Osteocyte (in vitro differentiated cells): ENCODE measurements around the gene IMMP2L. TPM values are rescaled to one million over a fixed set of nuclear protein-coding genes. Genes with fewer than 3 reads are reported as not detected.

Experiments
- DNase-seq: peaks from one replicate; pipeline ENCODE4 v3.0.0; 2021; ENCODE audit warnings: mixed read lengths; ENCODE audit not compliant: unreplicated experiment; ENCODE audit errors: extremely low spot score
- H3K27ac Mint-ChIP-seq: one replicate; pipeline ENCODE4 v1.8.0; 2021; ENCODE audit warnings: mild to moderate bottlenecking, mixed read lengths; ENCODE audit not compliant: unreplicated experiment
- H3K27me3 Mint-ChIP-seq: one replicate; pipeline ENCODE4 v1.8.0; 2021; ENCODE audit warnings: mixed read lengths; ENCODE audit not compliant: unreplicated experiment
- H3K36me3 Mint-ChIP-seq: one replicate; pipeline ENCODE4 v1.8.0; 2021; ENCODE audit warnings: mixed read lengths; ENCODE audit not compliant: unreplicated experiment
- H3K4me1 Mint-ChIP-seq: one replicate; pipeline ENCODE4 v1.8.0; 2021; ENCODE audit warnings: mixed read lengths; ENCODE audit not compliant: unreplicated experiment
- H3K4me3 Mint-ChIP-seq: one replicate; pipeline ENCODE4 v1.8.0; 2021; ENCODE audit warnings: mild to moderate bottlenecking, moderate library complexity, mixed read lengths; ENCODE audit not compliant: unreplicated experiment
- H3K9me3 Mint-ChIP-seq: one replicate; pipeline ENCODE4 v1.8.0; 2021; ENCODE audit warnings: mixed read lengths; ENCODE audit not compliant: unreplicated experiment
- total RNA-seq: library from RNA; stranded (reverse); gene quantifications from 2 replicates; pipeline ENCODE4 v1.2.1, GENCODE V29; 2021
- TF ChIP-seq, protein P1 (sequence below): fragments of 200-600 bp; sonication (generic); IDR thresholded peaks from 2 replicates; pipeline ENCODE4 v1.5.0; 2021; ENCODE audit warnings: antibody characterized with exemption, mild to moderate bottlenecking, moderate library complexity

The IMMP2L gene
- total RNA-seq, 1 donor from 2014 or later = 15.6 TPM

DNA sequence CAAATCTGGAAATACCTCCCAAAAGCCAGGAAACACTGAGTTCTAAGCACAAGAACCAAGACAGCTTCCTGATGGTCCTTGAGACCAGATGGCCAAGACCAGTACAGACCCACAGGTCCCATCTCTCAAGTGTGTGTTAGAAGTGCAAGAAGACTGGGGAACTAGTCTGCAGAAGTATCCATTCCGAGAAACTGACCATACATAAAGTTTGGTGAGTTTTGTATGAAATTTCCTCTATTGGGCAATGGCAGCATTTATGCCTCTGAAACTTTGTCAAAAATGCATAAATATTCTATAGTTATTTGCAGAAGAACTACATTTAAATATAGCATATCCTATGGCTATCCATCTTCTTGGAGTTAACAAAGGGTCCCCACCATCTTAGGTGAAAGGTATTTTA, 333.9 kb downstream of the IMMP2L start:
- TF ChIP-seq, protein P1, sequence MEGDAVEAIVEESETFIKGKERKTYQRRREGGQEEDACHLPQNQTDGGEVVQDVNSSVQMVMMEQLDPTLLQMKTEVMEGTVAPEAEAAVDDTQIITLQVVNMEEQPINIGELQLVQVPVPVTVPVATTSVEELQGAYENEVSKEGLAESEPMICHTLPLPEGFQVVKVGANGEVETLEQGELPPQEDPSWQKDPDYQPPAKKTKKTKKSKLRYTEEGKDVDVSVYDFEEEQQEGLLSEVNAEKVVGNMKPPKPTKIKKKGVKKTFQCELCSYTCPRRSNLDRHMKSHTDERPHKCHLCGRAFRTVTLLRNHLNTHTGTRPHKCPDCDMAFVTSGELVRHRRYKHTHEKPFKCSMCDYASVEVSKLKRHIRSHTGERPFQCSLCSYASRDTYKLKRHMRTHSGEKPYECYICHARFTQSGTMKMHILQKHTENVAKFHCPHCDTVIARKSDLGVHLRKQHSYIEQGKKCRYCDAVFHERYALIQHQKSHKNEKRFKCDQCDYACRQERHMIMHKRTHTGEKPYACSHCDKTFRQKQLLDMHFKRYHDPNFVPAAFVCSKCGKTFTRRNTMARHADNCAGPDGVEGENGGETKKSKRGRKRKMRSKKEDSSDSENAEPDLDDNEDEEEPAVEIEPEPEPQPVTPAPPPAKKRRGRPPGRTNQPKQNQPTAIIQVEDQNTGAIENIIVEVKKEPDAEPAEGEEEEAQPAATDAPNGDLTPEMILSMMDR = no peak
- DNase-seq = no peak
- H3K36me3 Mint-ChIP-seq = peaks cover 1% of the 10 kb centered on the region
- no peaks in the 10 kb centered on the region for H3K27me3 Mint-ChIP-seq
- no peaks in the 10 kb centered on the region for H3K9me3 Mint-ChIP-seq
- H3K4me3 Mint-ChIP-seq = no peak overlapping the region
- no peak overlapping the region for H3K27ac Mint-ChIP-seq
- peaks cover 32% of the 10 kb centered on the region for H3K4me1 Mint-ChIP-seq

DNA sequence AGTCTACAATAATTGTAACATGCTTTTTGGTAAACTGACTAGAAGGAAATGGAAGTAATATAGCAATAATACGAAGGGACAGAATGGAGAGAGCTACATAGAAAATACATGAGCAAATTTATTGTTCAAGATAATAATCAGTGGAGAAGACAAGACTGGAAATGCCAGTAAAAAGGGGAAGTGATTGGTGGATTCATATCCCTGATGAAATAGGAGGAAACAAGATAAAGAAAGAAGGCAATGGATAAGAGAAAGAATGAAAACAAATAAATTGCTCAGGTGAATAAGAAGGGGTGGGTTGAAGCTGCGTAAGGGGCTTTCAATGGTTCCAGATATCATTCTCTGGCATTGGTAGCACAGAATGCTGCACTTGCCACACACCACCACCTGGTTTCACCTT, 335.5 kb downstream of the IMMP2L start:
- no peaks in the 10 kb centered on the region for H3K27me3 Mint-ChIP-seq
- no peak overlapping the region for H3K27ac Mint-ChIP-seq
- no peak for DNase-seq
- H3K36me3 Mint-ChIP-seq = peaks cover 1% of the 10 kb centered on the region
- peaks cover 21% of the 10 kb centered on the region for H3K4me1 Mint-ChIP-seq
- TF ChIP-seq, protein P1 = no peak
- H3K9me3 Mint-ChIP-seq = no peaks in the 10 kb centered on the region
- H3K4me3 Mint-ChIP-seq = no peak overlapping the region

DNA sequence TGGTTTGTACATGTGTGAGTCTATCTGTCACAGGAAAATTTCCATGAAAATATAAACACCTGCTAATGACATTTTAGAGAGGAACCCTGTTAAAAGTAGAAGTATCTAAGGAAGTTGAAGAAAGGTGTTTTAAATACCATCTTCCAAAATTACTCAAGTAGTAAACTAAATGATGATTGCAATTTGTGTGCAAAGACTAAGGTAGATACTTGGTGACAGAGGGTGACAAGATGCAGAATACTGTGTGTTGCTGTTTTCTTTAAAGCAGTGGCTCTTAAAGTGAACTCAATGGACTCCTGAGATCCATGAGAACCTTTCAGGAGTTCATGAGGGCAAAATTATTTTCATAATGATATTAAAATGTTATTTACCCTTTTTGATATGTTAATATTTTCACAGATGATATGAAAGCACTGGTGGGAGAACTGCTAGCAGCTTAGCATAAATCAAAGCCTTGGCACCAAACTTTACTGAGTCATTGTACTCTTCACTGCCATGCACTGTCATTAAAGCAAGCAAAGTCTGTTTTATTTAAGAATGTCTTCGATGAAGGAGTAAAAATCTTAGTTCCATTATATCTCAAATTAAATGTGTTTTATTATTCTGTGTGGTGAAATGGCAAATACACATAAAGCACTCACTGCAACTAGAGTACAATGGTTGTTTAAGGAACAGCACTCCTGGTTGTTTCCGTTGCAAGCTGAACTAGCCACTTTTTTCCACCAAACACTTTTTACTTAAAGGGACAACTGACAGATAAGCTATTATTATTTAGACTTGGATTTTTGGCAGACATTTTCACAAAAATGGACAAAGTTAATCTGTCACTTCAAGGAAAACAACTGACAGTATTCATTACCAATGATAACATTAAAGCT, 337.7 kb downstream of the IMMP2L start:
- DNase-seq = no peak
- TF ChIP-seq, protein P1 = no peak
- Mint-ChIP-seq H3K36me3 (peaks cover 1% of the 10 kb centered on the region), H3K4me3 (no peak overlapping the region), H3K9me3 (no peaks in the 10 kb centered on the region), H3K27me3 (no peaks in the 10 kb centered on the region), H3K4me1 (peaks cover 9% of the 10 kb centered on the region), H3K27ac (no peak overlapping the region)

DNA sequence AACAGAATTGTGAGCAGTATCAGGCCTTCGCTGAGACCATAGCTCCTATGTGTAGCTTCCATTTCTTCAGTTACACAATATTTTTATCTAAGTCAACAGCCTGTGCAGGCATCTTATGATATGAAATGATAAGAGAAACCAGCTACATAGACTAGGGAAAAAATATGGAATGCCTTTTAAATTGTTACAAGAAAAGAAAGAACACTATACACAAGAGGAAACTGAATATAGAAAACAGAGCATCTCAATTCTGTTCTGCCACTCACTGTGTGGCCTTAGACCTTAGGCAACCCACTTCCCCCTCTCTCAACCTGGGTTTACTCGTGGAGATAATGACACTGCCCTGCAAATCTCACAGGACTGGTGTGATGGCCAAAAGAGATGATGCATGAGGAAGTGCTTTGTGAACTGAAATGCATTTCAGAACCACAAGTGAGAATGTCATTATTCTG, 338.5 kb downstream of the IMMP2L start:
- TF ChIP-seq, protein P1 = no peak
- Mint-ChIP-seq H3K27ac (no peak overlapping the region), H3K4me1 (peaks cover 7% of the 10 kb centered on the region), H3K4me3 (no peak overlapping the region), H3K36me3 (no peaks in the 10 kb centered on the region), H3K9me3 (no peaks in the 10 kb centered on the region), H3K27me3 (no peaks in the 10 kb centered on the region)
- no peak for DNase-seq

DNA sequence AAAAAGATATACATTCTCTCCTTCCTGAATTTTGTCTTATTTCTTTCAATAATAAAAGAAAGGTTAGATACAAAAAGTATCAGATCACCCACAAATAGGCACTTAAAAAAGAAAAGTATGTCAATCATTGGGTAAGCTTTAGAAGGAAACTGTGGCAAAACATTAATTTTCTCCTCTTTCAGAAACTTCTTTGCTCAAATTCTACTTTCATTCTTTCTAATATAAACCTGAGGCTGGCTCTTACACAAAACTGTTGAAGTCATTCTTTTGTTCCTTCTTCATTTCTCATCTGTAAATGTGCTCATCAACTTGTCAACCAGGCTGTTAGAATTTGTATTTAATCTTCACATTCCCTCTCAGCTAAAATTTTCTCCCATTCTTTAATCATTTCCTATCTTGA, 346.7 kb downstream of the IMMP2L start:
- Mint-ChIP-seq H3K4me1 (peaks cover 7% of the 10 kb centered on the region), H3K27me3 (no peaks in the 10 kb centered on the region), H3K9me3 (peaks cover 4% of the 10 kb centered on the region), H3K36me3 (no peaks in the 10 kb centered on the region), H3K27ac (no peak overlapping the region), H3K4me3 (no peak overlapping the region)
- TF ChIP-seq, protein P1 = no peak
- DNase-seq = no peak
